ENCODE results near the gene ATG4D.

DNA sequence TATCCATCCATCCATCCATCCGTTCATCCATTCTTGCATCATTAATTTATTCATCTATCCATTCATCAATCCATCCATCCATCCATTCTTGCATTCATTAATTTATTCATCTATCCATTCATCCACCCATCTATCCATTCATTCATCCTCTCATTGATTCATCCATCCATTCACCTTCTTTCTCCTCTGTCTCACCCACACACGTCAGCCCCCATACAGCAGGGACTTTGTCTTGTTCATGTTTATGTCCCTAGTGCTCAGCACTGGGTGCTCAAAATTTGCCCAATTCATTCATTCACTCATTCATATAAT, 44.1 kb downstream of the ATG4D start:
- TF ChIP-seq, protein P1, sequence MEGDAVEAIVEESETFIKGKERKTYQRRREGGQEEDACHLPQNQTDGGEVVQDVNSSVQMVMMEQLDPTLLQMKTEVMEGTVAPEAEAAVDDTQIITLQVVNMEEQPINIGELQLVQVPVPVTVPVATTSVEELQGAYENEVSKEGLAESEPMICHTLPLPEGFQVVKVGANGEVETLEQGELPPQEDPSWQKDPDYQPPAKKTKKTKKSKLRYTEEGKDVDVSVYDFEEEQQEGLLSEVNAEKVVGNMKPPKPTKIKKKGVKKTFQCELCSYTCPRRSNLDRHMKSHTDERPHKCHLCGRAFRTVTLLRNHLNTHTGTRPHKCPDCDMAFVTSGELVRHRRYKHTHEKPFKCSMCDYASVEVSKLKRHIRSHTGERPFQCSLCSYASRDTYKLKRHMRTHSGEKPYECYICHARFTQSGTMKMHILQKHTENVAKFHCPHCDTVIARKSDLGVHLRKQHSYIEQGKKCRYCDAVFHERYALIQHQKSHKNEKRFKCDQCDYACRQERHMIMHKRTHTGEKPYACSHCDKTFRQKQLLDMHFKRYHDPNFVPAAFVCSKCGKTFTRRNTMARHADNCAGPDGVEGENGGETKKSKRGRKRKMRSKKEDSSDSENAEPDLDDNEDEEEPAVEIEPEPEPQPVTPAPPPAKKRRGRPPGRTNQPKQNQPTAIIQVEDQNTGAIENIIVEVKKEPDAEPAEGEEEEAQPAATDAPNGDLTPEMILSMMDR (IDR thresholded peaks at IDR 0.05): no peak
- no peak for TF ChIP-seq POLR2A (IDR thresholded peaks at IDR 0.05)
